Raji (cell line): ENCODE data around the gene CCDC78.

Source experiments
- POLR2A ChIP-seq: IDR thresholded peaks from 2 replicates; pipeline ENCODE4 v1.6.1; 2011; ENCODE audit warnings: low read depth, low read length, control low read depth; ENCODE audit not compliant: insufficient read depth

Gene CCDC78

DNA sequence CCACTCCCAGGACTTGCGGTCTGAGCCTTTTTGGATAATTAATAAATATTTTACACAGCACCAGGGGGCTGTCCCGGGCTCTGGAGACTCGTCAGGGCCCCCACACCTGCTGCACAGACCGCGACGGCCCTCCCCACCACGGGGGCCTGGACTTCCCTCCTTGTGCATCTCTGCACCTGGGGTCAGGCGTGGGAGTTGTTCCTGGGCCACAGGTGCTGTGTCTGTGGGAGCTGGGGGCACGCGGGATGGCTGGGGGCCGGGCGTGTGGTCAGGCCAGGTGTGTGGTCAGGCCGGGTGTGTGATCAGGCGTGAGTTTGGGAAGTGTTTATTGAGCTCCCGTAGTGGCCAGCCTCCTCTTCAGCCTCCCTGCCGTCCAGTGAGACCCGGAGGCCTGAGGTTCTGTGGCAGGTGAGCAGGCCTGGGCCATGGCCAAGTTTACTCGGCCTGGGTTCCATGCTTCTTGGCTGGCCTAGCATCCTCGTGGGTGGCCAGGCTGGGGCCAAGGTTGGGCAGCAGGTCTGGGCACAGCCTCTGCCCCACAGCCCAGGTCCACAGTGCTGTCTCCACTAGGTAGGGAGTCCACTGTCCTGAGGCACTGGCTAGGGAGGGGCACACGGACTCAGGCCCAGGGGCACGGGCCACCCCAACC is 47.9 kb downstream of the CCDC78 start:
- no peak for TF ChIP-seq POLR2A

DNA sequence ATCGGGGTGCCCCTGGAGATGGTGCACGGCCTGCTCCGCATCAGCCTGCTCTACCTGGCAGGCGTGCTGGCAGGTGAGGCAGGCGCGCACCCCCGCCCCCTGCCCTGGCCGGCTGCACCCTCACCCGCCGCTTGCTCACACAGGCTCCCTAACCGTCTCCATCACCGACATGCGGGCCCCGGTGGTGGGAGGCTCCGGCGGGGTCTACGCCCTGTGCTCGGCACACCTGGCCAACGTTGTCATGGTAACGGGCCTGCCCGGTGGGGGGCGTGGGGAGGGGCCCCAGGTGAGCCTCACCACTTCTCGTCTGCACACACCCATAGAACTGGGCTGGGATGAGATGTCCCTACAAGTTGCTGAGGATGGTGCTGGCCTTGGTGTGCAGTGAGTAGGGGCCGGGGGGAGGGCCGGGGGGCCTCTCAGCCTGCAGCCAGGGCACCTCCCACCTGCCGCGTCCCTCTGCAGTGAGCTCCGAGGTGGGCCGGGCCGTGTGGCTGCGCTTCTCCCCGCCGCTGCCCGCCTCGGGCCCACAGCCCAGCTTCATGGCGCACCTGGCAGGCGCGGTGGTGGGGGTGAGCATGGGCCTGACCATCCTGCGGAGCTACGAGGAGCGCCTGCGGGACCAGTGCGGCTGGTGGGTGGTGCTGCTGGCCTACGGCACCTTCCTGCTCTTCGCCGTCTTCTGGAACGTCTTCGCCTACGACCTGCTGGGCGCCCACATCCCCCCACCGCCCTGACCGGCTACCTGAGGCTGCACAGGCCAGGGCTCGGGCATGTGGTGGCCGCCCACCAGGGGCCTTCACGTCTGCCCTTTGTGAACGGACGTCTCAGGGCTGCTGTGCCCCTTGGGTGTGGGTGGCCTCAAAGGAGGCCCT is 48.7 kb downstream of the CCDC78 start:
- TF ChIP-seq POLR2A = no peak

DNA sequence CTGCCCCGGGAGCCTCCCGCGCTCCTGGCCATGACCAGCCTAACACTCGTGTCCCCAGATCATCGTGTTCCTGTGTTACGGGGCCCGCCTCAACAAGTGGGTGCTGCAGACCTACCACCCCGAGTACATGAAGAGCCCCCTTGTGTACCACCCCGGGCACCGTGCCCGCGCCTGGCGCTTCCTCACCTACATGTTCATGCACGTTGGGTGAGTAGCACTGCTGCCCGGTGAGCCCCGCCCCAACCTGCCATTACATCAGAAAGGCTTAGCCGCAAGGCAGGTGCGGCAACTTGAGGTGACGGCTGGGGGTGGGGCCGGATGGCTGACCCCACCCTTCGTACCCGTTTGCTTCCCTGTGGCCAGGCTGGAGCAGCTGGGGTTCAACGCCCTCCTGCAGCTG is 49.3 kb downstream of the CCDC78 start:
- no peak for TF ChIP-seq POLR2A

DNA sequence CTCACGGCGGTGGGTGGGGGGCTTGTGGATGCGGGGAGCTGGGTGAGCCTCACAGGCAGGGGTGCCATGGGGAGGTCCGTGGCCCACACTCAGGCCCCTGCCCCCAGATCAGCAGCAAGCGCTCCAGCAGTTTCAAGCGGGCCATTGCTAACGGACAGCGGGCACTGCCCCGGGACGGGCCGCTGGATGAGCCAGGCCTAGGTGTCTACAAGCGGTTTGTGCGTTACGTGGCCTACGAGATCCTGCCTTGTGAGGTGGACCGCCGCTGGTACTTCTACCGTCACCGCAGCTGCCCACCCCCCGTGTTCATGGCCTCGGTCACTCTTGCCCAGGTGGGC is 49.7 kb downstream of the CCDC78 start:
- no peak for TF ChIP-seq POLR2A

DNA sequence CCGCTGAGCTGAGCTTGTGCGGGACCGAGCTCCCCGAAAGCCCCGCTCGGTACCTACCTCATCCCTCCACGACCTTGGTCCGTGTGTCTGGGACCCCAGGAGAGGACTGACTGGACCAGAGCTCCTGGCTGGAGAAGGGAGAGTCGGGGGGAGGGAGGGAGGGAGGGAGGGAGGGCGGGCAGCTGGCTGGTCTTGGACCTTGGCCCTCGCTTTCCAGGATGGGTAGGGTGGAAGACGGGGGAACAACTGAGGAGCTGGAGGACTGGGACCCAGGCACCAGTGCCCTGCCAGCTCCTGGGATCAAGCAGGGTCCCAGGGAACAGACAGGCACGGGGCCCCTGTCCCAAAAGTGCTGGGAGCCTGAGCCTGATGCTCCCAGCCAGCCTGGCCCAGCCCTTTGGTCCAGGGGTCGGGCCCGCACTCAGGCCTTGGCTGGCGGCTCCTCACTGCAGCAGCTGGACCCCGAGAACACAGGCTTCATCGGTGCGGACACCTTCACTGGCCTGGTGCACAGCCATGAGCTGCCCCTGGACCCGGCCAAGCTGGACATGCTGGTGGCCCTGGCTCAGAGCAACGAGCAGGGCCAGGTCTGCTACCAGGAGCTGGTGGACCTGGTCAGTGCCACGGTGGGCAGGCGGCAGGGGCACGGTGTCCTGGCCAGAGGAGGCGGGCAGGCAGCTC is 50.2 kb downstream of the CCDC78 start:
- TF ChIP-seq POLR2A = no peak

DNA sequence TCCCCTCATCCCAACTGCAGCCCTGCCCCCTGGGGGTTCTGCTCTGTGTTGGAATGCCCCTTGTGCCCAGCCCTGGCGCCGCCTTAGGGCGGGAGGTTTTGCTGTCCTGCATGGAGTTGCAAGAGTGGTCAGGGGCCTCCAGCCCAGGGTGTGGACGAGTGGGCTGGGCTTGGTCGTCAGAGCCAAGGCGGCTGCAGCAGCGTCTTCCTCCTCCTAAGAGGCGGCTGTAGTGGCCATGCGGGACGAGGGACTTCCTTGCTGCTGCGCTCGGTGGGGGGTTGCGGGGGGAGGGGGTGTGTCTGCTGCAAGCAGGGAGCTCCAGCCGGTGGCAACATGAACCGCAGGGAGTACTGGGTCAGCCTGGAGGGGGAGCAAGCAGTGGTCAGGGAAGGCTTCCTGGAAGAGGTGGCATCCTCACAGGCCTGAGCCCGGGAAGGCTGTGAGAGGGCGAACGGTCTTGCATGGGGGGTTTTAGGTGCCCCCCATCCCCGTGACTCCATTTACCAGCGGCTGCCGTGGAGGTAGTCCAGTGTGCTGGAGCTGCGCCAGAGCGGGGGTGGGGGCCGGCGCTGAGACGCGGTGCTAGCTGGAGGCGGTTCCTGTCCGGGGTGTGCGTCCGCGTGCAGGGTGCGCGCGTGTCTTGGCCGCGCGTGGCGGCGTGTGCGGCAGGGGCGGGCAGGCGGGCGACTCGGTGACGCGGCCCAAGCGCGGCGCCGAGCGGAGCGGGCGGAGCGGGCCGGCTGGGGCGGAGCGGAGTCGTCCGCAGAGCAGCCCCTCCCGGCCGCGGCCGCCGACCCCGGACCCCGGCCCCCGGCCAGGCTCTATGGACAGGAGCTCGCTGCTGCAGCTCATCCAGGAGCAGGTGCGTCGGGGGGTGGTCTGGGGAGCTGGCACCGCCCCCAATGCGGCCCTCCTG is 51.0 kb downstream of the CCDC78 start, which contains the start of gene RHBDL1:
RHBDL1 (plus strand) TSS at position 704 of the 916 bp plus-strand sequence; CDS start at position 824, 120 bp downstream.
- TF ChIP-seq POLR2A = no peak

DNA sequence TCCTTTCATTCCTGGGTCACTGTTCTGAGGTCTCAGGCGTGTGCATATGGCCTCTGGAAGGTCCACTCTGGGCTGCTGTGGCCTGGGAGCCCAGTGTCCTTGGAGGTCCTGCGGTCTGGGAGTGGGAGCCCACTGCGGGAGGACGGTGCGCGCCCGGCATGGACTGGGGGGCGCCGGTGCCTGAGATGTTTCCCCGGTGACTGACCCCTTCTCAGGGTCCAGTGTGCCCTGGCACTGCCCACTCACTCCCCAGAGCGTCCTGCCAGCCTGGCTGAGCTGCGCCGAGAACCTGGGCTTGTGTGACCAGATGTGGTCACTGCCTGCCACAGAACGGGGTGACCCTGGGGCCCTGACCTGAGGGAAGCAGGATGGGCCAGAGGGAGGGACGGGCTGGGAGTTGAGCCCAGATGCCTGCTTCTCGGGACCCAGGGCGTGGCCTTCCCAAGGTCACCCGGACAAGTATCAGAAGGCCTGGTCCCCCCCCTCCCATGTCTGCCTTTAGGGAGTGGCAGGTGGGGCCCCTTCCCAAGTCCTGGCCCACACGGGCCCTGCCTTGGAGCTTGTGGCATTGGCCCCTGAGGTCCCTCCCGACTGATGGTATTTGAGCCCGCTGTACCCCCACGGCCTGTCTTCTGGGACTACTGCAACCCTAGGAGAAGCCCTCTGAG is 51.9 kb downstream of the CCDC78 start:
- TF ChIP-seq POLR2A = no peak

DNA sequence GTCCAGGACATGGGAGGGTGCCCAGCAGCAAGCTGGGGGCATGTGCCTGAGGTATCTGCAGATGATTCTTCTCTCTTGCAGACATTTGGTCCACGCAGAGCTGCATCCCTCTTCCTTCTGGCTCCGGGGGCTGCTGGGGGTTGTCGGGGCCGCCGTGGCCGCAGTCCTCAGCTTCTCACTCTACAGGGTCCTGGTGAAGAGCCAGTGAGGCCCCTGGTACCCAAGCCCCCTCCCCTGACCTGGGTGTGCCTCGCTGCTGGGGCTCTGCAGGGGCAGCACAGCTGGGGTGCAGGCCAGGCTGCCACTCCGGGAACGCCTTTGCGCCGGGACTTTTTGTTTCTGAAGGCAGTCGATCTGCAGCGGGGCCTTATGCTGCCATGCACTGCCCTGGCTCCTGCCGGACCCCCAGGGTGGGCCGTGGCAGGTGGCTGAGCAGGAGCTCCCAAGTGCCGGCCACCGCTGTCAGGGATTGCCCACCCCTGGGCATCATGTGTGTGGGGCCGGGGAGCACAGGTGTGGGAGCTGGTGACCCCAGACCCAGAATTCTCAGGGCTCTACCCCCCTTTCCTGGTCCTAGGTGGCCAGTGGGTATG is 52.7 kb downstream of the CCDC78 start:
- TF ChIP-seq POLR2A = no peak

DNA sequence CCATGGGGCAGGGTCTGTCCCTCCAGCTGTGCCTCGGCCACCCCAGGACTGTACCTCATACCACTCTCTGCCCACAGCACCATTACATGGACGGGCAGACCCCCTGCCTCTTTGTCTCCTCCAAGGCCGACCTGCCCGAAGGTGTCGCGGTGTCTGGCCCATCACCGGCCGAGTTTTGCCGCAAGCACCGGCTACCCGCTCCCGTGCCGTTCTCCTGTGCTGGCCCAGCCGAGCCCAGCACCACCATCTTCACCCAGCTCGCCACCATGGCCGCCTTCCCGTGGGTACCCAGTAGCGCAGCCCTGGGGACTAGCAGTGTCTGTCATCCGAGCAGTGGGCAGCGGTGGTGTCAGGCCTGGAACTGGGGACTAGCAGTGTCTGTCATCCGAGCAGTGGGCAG is 53.4 kb downstream of the CCDC78 start:
- TF ChIP-seq POLR2A = no peak
